GM23248 (cell line): ENCODE data around the gene MRPS5. TPM values are rescaled to one million over a fixed set of nuclear protein-coding genes. Genes with fewer than 3 reads are reported as not detected.

Experiments
- DNase-seq: peaks from one replicate; pipeline ENCODE4 v3.0.0-alpha.2; 2015
- H2AFZ ChIP-seq: fragments of 200-600 bp; sonication (generic); 2 replicates; pipeline ENCODE4 v1.6.1; 2016; ENCODE audit warnings: antibody characterized with exemption
- H3F3A ChIP-seq: fragments of 200-600 bp; sonication (generic); 2 replicates; pipeline ENCODE4 v1.6.1; 2016; ENCODE audit warnings: mild to moderate bottlenecking, antibody characterized with exemption, mixed run types; ENCODE audit not compliant: insufficient read depth
- H3K27ac ChIP-seq: fragments of 200-600 bp; sonication (generic); 2 replicates; pipeline ENCODE4 v1.5.1; 2016; ENCODE audit warnings: mild to moderate bottlenecking
- H3K27me3 ChIP-seq: fragments of 200-600 bp; sonication (generic); replicated peaks from 2 replicates; pipeline ENCODE4 v1.6.1; 2016; ENCODE audit warnings: mild to moderate bottlenecking; ENCODE audit not compliant: insufficient read depth
- H3K36me3 ChIP-seq: fragments of 200-600 bp; sonication (generic); 2 replicates; pipeline ENCODE4 v1.6.1; 2016; ENCODE audit warnings: low read depth, mild to moderate bottlenecking
- H3K4me1 ChIP-seq: fragments of 200-600 bp; sonication (generic); 2 replicates; pipeline ENCODE4 v1.6.1; 2016; ENCODE audit warnings: mild to moderate bottlenecking; ENCODE audit not compliant: insufficient read depth
- H3K4me2 ChIP-seq: fragments of 200-600 bp; sonication (generic); one replicate; pipeline ENCODE4 v1.6.1; 2016; ENCODE audit warnings: mild to moderate bottlenecking; ENCODE audit not compliant: unreplicated experiment
- H3K4me3 ChIP-seq: fragments of 200-600 bp; sonication (generic); 2 replicates; pipeline ENCODE4 v1.5.1; 2016; ENCODE audit warnings: mild to moderate bottlenecking
- H3K79me2 ChIP-seq: fragments of 200-600 bp; sonication (generic); 2 replicates; pipeline ENCODE4 v1.6.1; 2016; ENCODE audit warnings: mild to moderate bottlenecking; ENCODE audit not compliant: insufficient read depth
- H3K9ac ChIP-seq: fragments of 200-600 bp; sonication (generic); 2 replicates; pipeline ENCODE4 v1.6.1; 2016; ENCODE audit warnings: mild to moderate bottlenecking
- H3K9me2 ChIP-seq: fragments of 200-600 bp; sonication (generic); 2 replicates; pipeline ENCODE4 v1.6.1; 2016; ENCODE audit warnings: mixed run types, mild to moderate bottlenecking, moderate library complexity; ENCODE audit not compliant: insufficient read depth
- H3K9me3 ChIP-seq: fragments of 200-600 bp; sonication (generic); one replicate; pipeline ENCODE4 v1.6.1; 2017; ENCODE audit warnings: low read depth
- H4K20me1 ChIP-seq: fragments of 200-600 bp; sonication (generic); 2 replicates; pipeline ENCODE4 v1.6.0; 2016; ENCODE audit not compliant: insufficient read depth
- EZH2 ChIP-seq: fragments of 200-600 bp; sonication (generic); IDR thresholded peaks from 2 replicates; pipeline ENCODE4 v1.6.1; 2018; ENCODE audit warnings: antibody characterized with exemption, mild to moderate bottlenecking; ENCODE audit not compliant: insufficient read depth, poor library complexity, severe bottlenecking
- EZH2phosphoT487 ChIP-seq: fragments of 200-600 bp; sonication (generic); IDR thresholded peaks from 2 replicates; pipeline ENCODE4 v1.6.1; 2018; ENCODE audit warnings: antibody characterized with exemption, moderate library complexity, mild to moderate bottlenecking, low read depth; ENCODE audit not compliant: insufficient read depth
- WGBS, 2 experiments: methylation state at CpG; one replicate each; pipeline ENCODE4 v1.1.6; 2015 to 2017; ENCODE audit warnings: low lambda C conversion rate in 2 of 2, low coverage in 1 of 2; ENCODE audit errors: missing lambda C conversion rate in 2 of 2; 5-methylcytosine and 5-hydroxymethylcytosine counted together
- in situ Hi-C: fragments of 300-500 bp; cut with MboI; formaldehyde crosslinking; loops from 2 replicates; pipeline ENCODE4 v1.15.0; 2020
- polyA plus RNA-seq: library from polyadenylated mRNA; unstranded; fragments of >200 nt; fragmentation: Nextera tagmentation; extraction: Ambion mirVana; gene quantifications from 2 replicates; pipeline ENCODE4 v1.2.1, GENCODE V29; 2016
- total RNA-seq: library from RNA; depleted of rRNA; stranded (reverse); fragments of >200 nt; shearing (Covaris generic); gene quantifications from 2 replicates; pipeline ENCODE4 v1.2.3, GENCODE V29; 2014; rRNA removed

Gene MRPS5
- total RNA-seq: 26.1 and 34.3 TPM in 2 replicates
- polyA plus RNA-seq: 38.1 and 38.4 TPM in 2 replicates

DNA sequence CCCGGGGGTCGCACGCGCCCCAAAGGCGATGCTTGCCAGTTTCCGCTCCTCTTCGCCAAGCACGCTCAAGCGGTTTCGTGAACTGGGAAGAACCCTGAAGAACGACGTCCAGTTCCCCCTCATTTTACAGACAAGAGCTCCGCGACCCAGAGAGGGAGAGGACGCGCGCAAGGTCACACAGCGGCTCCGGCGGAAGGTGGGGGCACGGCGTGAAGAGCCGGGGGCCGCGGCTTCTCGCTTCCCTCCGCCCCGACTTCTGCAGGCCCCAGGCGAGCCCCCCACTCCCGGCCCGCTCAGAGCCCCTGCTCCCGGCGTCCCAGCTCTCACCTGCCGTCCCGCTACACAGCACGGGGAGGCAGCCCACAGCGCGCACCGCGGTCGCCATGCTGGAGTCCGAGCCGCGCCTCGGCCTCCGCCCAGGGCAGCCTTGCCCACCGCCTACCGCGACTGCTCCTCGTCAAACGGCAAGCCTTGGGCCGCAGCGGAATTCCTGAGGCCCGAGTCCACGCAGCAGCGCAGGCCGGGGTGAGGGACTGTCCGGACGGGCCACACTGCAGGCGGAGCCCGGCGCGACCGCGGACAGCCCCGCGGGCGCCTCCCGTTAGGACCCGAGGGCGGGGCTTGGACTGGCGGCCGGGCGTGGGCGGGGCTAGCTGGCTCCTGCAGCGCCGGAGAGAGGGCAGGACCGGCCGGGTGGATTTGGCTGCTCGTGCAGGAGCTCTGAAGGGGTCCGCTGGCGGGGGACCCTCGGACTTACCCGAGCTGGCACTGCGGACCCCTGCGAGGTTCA, at the start of gene MRPS5:
MRPS5 (minus strand) TSS at position 402 of the 790 bp plus-strand sequence; CDS start at position 385, 17 bp downstream.
- in situ Hi-C loops: no loop called here
- Histone ChIP-seq H3K27me3 (no peaks in the 10 kb centered on the region), H3K4me3 (peak within 1 kb of the TSS; percentile 88)

DNA sequence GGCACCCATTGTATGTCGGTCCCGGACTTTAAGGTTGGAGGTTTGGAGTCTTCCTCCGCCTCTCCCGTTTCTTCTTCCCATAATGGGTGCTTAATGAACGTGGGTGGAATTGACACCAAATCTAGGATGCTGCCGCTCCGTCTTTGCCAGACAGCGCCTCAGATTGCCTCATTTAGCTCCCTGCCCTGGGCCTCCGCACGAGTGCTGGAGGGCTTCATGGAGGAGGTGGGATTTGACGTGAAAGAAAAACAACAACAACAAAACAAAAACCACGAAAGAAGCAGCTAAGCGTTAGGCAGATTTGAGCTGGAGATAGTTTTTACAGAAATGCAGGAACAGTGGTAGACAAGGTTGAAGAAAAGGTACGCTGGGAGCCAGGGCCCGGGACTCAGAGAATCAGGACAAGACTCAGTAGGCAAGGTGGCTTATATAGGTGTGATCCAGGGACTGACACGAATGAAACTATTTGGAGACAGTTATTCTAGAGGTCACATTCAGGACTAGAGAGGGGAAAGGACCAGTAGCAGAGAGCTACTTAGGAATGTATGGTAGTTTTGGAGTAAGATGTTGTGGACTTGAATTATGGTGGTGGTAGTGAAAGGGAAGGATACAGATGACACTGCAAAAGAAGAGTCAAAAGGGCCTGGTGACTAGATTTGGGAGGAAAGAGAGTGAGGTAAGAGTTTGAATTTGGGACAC, 44.6 kb upstream of the MRPS5 start:
- in situ Hi-C loops: no loop called here
- Histone ChIP-seq H2AFZ (peak overlapping the region; percentile 88), H3F3A (0 out of 2 replicates have a peak, but pooled peaks cover 5% of the 10 kb centered on the region), H3K9me2 (no peaks in the 10 kb centered on the region), H3K27me3 (no peaks in the 10 kb centered on the region), H3K4me3 (peak overlapping the region; percentile 89), H3K79me2 (peaks cover 75% of the 10 kb centered on the region), H3K36me3 (no peaks in the 10 kb centered on the region), H3K4me1 (peaks cover 14% of the 10 kb centered on the region), H3K9ac (peak overlapping the region; percentile 90), H4K20me1 (no peaks in the 10 kb centered on the region; the same call in 1 of the 2 replicates), H3K27ac (peak overlapping the region; percentile 89), H3K9me3 (no peaks in the 10 kb centered on the region), H3K4me2 (peak overlapping the region; percentile 88)
- no peak for TF ChIP-seq EZH2phosphoT487
- TF ChIP-seq EZH2: no peak
- no peak for DNase-seq
- 8 to 9% methylated on average over 14 to 16 of the region's 16 CpGs for WGBS, 2 experiments

More for the DNA sequence above, at the start of gene MRPS5:
- peaks cover 46% of the 10 kb centered on the region for H3K79me2 ChIP-seq
- H4K20me1 ChIP-seq: no peaks in the 10 kb centered on the region
- peak within 1 kb of the TSS; percentile 92 for H2AFZ ChIP-seq
- TF ChIP-seq EZH2phosphoT487 (no peak), EZH2 (no peak)
- H3K4me1 ChIP-seq: peaks cover 15% of the 10 kb centered on the region; the same call in 1 of the 2 replicates
- no peaks in the 10 kb centered on the region for H3K9me2 ChIP-seq
- H3K36me3 ChIP-seq: no peaks in the 10 kb centered on the region
- peaks cover 8% of the 10 kb centered on the region; the same call in 1 of the 2 replicates for H3F3A ChIP-seq
- DNase-seq: peak; percentile 95
- no peaks in the 10 kb centered on the region for H3K9me3 ChIP-seq
- peak within 1 kb of the TSS; percentile 90 for H3K4me2 ChIP-seq
- peak within 1 kb of the TSS; percentile 93 for H3K9ac ChIP-seq
- H3K27ac ChIP-seq: peak within 1 kb of the TSS; percentile 85
- WGBS, 2 experiments: 0 to 2% methylated on average over 56 to 59 of the region's 86 CpGs

DNA sequence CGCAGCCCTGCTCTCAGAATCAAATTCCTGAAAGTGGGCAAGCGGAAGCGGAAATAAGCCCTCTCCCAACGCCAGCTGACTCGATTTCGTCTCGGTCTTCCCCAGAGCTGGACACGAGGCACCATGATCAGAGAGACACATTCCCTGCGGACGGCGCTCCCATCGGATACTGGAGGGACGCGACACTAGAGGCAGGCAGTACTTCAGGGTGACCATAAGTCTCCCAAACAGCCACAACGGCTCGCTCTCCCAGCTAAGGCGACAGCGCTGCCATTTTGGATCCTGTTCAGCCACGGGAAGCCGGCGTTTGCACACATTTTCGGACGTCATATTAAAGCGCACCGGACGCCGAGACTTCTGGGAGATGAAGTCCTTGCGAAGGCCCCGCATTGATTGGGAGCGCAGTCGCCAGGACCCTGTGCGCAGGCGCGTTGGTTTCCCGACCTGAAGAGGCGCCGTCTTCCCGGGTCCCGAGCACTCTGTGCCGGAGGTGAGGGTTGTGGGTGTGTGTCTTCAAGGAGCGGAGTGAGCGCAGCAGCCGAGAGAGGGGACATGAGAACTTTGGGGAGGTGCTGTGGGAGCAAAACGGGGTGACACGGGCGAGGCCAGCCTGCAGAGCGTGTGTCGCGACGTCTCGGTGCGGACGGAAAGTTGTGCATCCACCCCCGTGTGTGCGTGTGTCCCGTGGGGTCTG, 43.9 kb upstream of the MRPS5 start, which contains the start of gene ZNF2:
ZNF2 (plus strand) TSS at position 439 of the 694 bp plus-strand sequence. CDS start 10,418 bp downstream, outside the sequence.
- peak within 1 kb of the TSS; percentile 89 for H3K27ac ChIP-seq
- in situ Hi-C loops: no loop called here
- 0 out of 2 replicates have a peak, but pooled peaks cover 5% of the 10 kb centered on the region for H3F3A ChIP-seq
- no peaks in the 10 kb centered on the region; the same call in 1 of the 2 replicates for H4K20me1 ChIP-seq
- 1% methylated on average over 49 to 56 of the region's 56 CpGs for WGBS, 2 experiments
- peak within 1 kb of the TSS; percentile 90 for H3K9ac ChIP-seq
- H3K79me2 ChIP-seq: peaks cover 68% of the 10 kb centered on the region
- TF ChIP-seq EZH2phosphoT487: no peak
- TF ChIP-seq EZH2: no peak
- no peaks in the 10 kb centered on the region for H3K36me3 ChIP-seq
- H3K9me3 ChIP-seq: no peaks in the 10 kb centered on the region
- no peaks in the 10 kb centered on the region for H3K27me3 ChIP-seq
- peaks cover 14% of the 10 kb centered on the region for H3K4me1 ChIP-seq
- peak; percentile 99 for DNase-seq
- H3K4me2 ChIP-seq: peak within 1 kb of the TSS; percentile 97
- peak within 1 kb of the TSS; percentile 89 for H3K4me3 ChIP-seq
- H2AFZ ChIP-seq: peak within 1 kb of the TSS; percentile 88
- no peaks in the 10 kb centered on the region for H3K9me2 ChIP-seq

DNA sequence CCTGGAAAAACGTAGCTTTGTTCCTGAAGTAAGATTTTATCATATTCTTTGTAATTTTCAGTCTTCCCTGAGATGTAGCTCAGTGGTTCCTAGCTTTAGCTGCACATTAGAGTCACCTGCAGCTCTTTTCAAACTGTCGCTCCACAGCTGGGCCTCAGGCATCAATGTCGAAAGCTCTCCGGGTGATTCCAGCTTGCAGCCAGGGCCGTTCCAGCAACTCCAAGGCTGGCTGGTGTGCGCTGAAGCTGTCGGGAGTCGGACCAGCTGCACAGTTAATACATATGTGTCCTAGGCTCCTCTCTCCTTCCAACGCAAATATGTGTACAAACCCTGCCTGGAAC, 43.4 kb upstream of the MRPS5 start:
- DNase-seq: no peak
- peak overlapping the region; percentile 89 for H3K4me3 ChIP-seq
- H3K27me3 ChIP-seq: no peaks in the 10 kb centered on the region
- no peaks in the 10 kb centered on the region for H3K36me3 ChIP-seq
- peak overlapping the region; percentile 89 for H3K27ac ChIP-seq
- in situ Hi-C loops: no loop called here
- peaks cover 10% of the 10 kb centered on the region for H3F3A ChIP-seq
- peak overlapping the region; percentile 90 for H3K9ac ChIP-seq
- H3K9me2 ChIP-seq: no peaks in the 10 kb centered on the region
- H3K4me1 ChIP-seq: peaks cover 14% of the 10 kb centered on the region
- TF ChIP-seq EZH2 (no peak), EZH2phosphoT487 (no peak)
- peak overlapping the region; percentile 88 for H2AFZ ChIP-seq
- no peaks in the 10 kb centered on the region; the same call in 1 of the 2 replicates for H4K20me1 ChIP-seq
- peak overlapping the region; percentile 97 for H3K4me2 ChIP-seq
- WGBS, 2 experiments: 0 to 1% methylated on average over 9 of the region's 9 CpGs
- H3K9me3 ChIP-seq: no peaks in the 10 kb centered on the region
- H3K79me2 ChIP-seq: peaks cover 62% of the 10 kb centered on the region
